ENCODE results near the gene ZNF557.
"Not testable (repeated sequence)": the region's sequence is repeated elsewhere in the genome, so short reads cannot be mapped to it uniquely, and the experiment has no call there.

Gene ZNF557

DNA sequence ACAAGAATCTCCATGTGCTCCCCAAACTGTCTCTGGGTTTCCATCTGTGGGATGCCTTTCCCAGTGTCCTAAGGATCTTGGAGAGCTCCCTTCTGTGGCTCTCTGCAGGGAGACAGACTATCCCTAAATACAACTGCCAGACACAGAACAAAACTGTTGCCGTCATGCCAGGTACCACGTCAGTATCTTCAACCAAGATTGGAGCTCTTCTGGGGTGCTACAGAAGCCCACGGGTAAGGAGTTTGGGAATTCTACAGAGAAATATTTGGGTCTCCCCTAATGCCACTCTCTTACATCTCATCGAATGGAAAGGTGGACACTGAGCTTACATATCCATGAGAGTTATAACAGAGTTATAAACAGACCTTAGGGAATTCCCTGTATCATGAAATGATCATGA is 6.2 kb upstream of the ZNF557 start:
- TF ChIP-seq, protein P1, sequence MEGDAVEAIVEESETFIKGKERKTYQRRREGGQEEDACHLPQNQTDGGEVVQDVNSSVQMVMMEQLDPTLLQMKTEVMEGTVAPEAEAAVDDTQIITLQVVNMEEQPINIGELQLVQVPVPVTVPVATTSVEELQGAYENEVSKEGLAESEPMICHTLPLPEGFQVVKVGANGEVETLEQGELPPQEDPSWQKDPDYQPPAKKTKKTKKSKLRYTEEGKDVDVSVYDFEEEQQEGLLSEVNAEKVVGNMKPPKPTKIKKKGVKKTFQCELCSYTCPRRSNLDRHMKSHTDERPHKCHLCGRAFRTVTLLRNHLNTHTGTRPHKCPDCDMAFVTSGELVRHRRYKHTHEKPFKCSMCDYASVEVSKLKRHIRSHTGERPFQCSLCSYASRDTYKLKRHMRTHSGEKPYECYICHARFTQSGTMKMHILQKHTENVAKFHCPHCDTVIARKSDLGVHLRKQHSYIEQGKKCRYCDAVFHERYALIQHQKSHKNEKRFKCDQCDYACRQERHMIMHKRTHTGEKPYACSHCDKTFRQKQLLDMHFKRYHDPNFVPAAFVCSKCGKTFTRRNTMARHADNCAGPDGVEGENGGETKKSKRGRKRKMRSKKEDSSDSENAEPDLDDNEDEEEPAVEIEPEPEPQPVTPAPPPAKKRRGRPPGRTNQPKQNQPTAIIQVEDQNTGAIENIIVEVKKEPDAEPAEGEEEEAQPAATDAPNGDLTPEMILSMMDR (IDR thresholded peaks at IDR 0.05; ENCODE audit: low read depth, low read length): no peak
- in situ Hi-C loops (cut with HindIII; ENCODE audit: low sequenced_read_pairs): no loop called here
- H3K4me3 ChIP-seq (ENCODE audit: low read depth, low read length): no peak overlapping the region
- DNase-seq (ENCODE audit: low read depth, low spot score): no peak

DNA sequence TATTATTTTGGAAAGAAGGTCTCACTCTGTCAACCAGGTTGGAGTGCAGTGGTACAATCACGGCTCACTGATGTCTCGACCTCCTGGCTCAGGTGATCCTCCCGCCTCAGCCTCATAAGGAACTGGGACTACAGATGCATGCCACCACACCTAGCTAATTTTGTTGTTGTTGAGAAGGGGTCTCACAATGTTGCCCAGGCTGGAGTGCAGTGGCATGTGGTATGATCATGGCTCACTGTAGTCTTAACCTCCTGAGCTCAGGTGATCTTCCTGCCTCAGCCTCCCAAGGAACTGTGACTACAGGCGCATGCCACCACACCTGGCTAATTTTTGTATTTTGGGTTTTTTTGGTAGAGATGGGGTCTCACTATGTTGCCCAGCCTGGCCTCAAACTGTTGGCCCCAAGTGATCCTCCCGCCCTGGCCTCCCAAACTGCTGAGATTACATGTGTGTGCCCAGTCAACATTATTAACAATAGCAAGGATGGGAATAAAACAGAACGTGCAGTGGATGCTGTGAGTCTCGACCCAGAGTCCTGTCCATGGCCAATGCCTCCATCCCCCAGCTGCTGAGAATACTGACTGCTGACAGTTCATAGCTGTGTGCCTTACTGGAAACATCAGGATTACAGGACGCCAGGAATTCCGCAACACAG is 5.6 kb upstream of the ZNF557 start:
- in situ Hi-C loops (cut with HindIII; ENCODE audit: low sequenced_read_pairs): no loop called here
- TF ChIP-seq, protein P1 (IDR thresholded peaks at IDR 0.05; ENCODE audit: low read depth, low read length): no peak
- H3K4me3 ChIP-seq (ENCODE audit: low read depth, low read length): no peak overlapping the region
- no peak for DNase-seq (ENCODE audit: low read depth, low spot score)

DNA sequence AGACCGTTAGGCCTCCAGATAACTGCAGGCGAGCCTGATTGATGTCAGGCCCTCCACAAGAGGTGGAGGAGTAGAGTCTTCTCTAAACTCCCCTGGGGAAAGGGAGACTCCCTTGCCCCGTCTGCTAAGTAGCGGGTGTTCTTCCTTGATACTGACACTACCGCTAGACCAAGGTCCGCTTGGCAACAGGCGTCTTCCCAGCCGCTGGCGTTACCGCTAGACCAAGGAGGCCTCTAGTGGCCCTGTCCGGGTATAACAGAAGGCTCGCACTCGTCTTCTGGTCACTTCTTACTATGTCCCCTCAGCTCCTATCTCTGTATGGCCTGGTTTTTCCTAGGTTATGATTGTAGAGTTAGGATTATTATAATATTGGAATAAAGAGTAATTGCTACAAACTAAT is 2.4 kb upstream of the ZNF557 start:
- TF ChIP-seq, protein P1 (IDR thresholded peaks at IDR 0.05; ENCODE audit: low read depth, low read length): peak; percentile 30
- in situ Hi-C loops (cut with HindIII; ENCODE audit: low sequenced_read_pairs); DNase-seq (ENCODE audit: low read depth, low spot score); H3K4me3 ChIP-seq (ENCODE audit: low read depth, low read length): not testable (repeated sequence)

DNA sequence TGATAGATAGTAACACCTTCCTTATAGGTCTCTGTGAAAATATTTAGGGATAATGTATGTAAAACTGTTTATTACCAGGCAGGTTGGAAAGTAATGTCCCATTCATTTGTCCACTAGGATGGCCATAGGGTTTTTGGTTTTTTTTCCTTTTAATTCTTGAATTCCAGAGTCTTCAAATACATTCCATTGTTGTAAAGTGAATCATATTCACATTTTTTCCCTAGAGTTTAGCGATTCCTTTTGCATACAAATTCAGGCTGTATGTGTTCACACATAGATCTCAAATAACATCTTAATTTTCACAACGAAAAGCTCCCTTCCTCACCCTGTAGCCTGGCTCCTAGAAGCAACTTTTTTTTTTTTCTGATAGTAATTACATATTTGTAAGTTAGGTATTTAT is 1.8 kb upstream of the ZNF557 start:
- in situ Hi-C loops (cut with HindIII; ENCODE audit: low sequenced_read_pairs): no loop called here
- no peak for DNase-seq (ENCODE audit: low read depth, low spot score)
- H3K4me3 ChIP-seq (ENCODE audit: low read depth, low read length): no peak overlapping the region
- TF ChIP-seq, protein P1 (IDR thresholded peaks at IDR 0.05; ENCODE audit: low read depth, low read length): no peak

DNA sequence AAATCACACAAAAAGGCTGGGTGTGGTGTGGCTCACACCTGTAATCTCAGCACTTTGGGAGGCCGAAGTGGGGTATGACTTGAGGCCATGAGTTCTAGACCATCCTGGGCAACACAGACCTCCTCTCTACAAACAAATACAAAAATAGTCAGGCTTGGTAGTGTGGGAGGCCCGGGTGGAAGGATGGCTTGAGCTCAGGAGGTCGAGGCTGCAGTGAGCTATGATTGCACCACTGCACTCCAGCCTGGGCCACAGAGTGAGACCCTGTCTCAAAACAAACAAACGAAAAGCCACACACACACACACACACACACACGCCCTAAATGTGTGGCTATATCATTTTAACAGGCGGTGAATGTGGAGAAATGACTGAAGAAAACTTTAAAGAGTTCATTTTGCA is 904 bp upstream of the ZNF557 start:
- in situ Hi-C loops (cut with HindIII; ENCODE audit: low sequenced_read_pairs): no loop called here
- no peak overlapping the region for H3K4me3 ChIP-seq (ENCODE audit: low read depth, low read length)
- TF ChIP-seq, protein P1 (IDR thresholded peaks at IDR 0.05; ENCODE audit: low read depth, low read length): no peak
- no peak for DNase-seq (ENCODE audit: low read depth, low spot score)

DNA sequence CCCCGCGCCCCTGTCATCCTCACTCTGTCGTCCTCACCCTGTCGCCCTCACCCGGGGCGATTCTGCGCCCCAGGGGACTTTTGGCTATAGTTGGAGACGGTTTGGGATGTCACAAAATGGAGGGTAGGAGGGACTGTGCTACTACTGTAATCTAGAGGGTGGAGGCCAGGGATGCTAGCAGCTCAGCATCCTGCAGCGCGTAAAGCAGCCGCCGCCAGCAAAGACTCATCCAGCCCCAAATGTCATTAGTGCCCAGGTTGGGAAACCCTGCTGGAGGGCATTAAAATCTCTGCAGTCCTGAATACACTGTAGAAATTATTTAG is 362 bp downstream of the ZNF557 start:
- TF ChIP-seq, protein P1 (IDR thresholded peaks at IDR 0.05; ENCODE audit: low read depth, low read length): no peak
- DNase-seq (ENCODE audit: low read depth, low spot score): no peak
- in situ Hi-C loops (cut with HindIII; ENCODE audit: low sequenced_read_pairs): no loop called here
- peak overlapping the region; percentile 88 for H3K4me3 ChIP-seq (ENCODE audit: low read depth, low read length)

DNA sequence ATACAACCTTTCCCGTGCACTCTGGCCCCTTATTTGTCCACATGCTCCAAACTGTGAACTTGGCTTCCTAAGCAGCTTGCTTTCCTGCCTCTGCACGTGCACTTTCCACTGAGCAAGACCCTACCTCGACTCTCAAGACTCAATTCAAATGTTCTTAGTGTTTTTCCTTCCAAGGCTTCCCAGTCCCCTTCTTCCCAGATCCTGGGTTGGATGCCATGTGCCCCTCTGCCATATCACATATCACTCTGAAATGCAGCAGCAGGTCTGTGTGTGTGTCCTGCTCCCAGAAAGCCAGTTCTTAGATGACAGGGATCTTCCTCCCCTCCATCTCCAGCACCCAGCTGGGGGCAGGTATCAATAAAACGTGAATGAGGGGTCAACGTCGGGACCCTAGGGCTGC is 3.0 kb downstream of the ZNF557 start:
- in situ Hi-C loops (cut with HindIII; ENCODE audit: low sequenced_read_pairs): no loop called here
- no peak for DNase-seq (ENCODE audit: low read depth, low spot score)
- TF ChIP-seq, protein P1 (IDR thresholded peaks at IDR 0.05; ENCODE audit: low read depth, low read length): no peak
- no peak overlapping the region for H3K4me3 ChIP-seq (ENCODE audit: low read depth, low read length)
